HG03442 (cell line): ENCODE results near the gene PRSS53.

ENCODE experiments used
- ATAC-seq: cut with Tn5 transposase; IDR thresholded peaks from one replicate; pipeline ENCODE4 v1.9.1; 2021; ENCODE audit warnings: mild to moderate bottlenecking, moderate library complexity; ENCODE audit not compliant: unreplicated experiment

Gene PRSS53

DNA sequence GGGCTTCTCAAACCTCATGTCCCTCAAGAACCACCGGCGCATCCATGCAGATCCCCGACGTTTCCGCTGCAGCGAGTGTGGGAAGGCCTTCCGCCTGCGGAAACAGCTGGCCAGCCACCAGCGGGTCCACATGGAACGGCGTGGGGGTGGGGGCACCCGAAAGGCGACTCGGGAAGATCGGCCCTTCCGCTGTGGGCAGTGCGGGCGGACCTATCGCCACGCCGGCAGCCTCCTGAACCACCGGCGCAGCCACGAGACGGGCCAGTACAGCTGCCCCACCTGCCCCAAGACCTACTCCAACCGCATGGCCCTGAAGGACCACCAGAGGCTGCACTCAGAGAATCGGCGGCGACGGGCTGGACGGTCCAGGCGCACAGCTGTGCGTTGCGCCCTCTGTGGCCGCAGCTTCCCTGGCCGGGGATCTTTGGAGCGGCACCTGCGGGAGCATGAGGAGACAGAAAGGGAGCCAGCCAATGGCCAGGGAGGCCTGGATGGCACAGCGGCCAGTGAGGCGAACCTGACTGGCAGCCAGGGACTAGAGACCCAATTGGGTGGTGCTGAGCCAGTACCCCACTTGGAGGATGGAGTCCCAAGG, 8.6 kb downstream of the PRSS53 start:
- ATAC-seq, result no peak

DNA sequence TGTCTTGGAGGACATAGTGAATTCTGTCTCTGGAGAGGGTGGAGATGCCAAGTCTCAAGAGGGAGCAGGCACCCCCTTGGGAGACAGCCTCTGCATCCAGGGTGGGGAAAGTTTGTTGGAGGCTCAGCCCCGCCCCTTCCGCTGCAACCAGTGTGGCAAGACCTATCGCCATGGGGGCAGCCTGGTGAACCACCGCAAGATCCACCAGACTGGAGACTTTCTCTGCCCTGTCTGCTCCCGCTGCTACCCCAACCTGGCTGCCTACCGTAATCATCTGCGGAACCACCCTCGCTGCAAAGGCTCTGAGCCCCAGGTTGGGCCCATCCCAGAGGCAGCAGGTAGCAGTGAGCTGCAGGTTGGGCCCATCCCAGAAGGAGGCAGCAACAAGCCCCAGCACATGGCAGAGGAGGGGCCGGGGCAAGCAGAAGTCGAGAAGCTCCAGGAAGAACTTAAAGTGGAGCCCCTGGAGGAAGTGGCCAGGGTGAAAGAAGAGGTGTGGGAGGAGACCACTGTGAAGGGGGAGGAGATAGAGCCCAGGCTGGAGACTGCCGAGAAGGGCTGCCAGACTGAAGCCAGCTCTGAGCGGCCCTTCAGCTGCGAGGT, 9.3 kb downstream of the PRSS53 start:
- no peak for ATAC-seq

DNA sequence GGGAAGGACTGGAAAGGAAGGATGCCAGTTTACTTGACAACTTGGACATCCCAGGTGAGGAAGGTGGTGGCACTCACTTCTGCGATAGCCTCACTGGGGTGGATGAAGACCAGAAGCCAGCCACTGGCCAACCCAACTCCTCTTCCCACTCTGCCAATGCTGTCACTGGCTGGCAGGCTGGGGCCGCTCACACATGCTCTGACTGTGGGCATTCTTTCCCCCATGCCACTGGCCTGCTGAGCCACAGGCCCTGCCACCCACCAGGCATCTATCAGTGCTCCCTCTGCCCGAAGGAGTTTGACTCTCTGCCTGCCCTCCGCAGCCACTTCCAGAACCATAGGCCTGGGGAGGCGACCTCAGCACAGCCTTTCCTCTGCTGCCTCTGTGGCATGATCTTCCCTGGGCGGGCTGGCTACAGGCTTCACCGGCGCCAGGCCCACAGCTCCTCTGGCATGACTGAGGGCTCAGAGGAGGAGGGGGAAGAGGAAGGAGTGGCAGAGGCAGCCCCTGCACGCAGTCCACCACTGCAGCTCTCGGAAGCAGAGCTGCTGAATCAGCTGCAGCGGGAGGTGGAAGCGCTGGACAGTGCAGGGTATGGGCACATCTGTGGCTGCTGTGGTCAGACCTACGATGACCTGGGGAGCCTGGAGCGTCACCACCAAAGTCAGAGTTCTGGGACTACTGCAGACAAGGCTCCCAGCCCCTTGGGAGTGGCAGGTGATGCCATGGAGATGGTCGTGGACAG, 10.0 kb downstream of the PRSS53 start:
- no peak for ATAC-seq

DNA sequence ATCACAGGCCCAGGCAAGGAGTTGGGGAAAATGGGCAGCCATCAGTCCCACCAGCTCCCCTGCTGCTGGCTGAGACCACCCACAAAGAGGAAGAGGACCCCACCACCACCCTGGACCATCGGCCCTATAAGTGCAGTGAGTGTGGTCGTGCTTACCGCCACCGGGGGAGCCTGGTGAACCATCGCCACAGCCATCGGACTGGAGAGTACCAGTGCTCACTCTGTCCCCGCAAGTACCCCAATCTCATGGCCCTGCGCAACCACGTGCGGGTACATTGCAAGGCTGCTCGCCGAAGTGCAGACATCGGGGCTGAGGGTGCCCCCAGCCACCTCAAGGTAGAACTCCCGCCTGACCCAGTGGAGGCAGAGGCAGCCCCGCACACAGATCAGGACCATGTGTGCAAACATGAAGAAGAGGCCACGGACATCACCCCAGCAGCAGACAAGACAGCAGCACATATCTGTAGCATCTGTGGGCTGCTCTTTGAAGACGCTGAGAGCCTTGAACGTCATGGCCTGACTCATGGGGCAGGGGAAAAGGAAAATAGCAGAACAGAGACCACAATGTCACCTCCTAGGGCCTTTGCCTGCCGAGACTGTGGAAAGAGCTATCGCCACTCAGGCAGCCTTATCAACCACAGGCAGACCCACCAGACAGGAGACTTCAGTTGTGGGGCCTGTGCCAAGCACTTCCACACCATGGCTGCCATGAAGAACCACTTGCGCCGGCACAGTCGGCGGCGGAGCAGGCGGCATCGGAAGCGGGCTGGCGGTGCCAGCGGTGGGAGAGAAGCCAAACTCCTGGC, 10.9 kb downstream of the PRSS53 start:
- no peak for ATAC-seq

DNA sequence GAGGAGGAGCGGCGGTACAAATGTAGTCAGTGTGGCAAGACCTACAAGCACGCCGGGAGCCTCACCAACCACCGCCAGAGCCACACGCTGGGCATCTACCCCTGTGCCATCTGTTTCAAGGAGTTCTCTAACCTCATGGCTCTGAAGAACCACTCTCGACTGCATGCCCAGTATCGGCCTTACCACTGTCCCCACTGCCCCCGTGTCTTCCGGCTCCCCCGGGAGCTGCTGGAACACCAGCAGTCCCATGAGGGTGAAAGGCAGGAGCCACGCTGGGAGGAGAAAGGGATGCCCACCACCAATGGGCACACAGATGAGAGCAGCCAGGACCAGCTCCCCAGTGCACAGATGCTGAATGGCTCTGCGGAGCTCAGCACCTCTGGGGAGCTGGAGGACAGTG, 11.7 kb downstream of the PRSS53 start:
- no peak for ATAC-seq

DNA sequence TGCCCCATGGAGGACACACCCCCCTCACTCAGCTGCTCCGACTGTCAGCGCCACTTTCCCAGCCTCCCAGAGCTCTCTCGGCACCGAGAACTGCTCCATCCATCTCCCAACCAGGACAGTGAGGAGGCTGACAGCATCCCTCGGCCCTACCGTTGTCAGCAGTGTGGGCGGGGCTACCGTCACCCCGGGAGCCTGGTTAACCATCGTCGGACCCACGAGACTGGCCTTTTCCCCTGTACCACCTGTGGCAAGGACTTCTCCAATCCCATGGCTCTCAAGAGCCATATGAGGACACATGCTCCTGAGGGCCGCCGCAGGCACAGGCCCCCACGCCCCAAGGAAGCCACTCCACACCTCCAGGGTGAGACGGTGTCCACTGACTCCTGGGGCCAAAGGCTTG, 12.4 kb downstream of the PRSS53 start:
- ATAC-seq, result no peak

DNA sequence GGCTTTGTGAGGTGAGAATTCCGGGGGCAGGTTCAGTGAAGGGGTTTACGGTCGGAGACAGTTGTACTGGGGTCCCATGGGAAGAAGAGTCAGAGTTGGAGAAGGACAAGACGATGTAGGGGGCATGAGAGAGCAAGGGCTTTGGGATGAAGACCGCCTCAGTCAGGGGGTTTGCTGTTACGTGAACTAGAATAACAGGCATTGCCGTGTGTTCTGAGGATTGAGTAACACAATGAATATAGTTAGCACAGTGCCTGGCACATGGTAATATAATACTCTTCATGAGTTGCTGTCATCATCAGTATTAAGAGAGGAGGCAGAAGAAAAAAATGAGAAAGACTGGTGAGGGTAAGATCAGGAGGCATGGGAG, 13.9 kb downstream of the PRSS53 start:
- ATAC-seq, result no peak

DNA sequence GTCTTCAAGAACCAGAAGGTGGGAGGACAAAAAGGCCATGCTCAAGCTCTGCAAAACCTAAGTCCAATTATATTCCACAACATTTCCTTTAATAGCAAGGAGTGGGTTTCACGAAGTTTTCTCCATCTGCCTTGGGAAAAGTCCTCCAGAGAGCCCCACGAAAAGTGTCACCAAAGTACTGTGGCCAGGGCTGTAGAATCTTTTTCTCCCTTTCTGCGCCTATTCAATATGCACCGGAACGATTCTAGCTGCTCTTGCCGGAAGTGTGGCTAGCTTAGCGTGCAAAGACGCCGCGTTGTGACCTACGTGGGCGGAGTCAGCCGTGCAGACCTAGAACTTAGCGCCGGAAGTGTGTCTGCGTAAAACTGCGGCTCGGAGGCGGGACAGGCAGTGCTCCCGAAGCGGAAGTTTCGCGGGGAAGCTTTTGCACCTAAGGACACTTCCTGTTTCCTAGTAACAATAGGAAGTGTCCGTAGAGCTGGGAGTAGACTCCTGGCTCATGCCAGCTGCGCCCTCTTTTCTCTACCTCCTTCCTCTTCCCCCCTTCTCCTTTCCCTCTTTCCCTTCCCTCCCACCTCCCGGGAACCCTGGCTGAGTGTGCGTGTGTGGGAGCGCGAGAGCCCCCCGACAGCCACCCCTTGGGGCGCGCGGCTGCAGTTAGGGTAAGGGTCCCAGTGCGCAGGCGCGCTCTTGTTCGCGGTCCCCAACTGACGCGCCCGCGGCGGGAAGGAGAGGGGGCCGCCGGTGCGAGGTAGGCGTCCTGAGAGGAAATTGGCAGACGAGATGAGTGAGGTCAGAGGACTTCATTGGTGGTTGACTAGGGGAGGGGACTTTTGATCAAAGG, 14.6 kb downstream of the PRSS53 start, which contains the start of the genes ZNF646 and ZNF668:
Gene ZNF646, plus strand, starts transcription at position 453 of the 844 bp plus-strand sequence. CDS start 1,903 bp downstream, outside the sequence.
Gene ZNF668, minus strand, starts transcription at position 271 of the 844 bp plus-strand sequence. CDS start 9,781 bp downstream, outside the sequence.
- ATAC-seq, result peak; percentile 66

DNA sequence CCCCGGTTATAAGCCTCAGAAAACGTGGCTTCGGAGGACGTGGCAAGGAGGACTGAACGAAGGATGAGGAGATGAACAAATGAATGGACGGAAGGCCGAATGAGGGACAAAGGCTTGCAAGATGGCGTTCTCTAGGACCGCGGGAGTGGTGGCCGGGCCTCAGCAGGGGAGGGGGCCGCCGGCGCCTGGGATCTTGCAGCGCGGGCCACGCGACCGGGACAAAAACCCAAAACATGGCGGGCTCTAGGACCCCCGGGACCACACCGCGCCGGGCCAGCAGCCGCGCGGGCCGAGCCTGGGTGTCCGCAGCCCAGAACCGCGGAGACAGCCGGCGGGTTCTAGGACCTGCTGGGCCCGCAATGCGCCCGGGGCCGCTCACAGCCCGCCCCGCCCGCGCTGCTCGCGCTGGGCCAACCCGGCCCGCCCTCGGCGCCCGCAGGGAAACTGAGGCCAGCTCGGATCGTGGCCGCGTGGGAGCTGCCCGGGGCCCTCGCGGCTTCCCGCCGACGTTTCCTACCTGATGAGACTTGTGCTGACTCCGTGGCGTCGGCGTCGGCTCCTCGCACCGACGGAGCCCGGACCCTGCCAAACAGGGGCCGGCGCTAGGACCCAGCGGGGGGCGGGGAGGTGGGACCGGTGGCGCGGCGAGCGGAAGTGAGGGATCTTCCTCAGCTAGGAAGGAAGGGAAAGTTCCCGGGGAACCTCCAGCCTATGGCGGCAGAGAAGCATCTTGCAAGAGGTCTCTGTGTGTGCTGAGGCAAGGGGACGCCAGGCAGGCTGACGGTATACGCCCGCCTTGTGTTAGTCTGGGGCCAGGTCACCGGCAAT, 15.4 kb downstream of the PRSS53 start:
- peak; percentile 49 for ATAC-seq

DNA sequence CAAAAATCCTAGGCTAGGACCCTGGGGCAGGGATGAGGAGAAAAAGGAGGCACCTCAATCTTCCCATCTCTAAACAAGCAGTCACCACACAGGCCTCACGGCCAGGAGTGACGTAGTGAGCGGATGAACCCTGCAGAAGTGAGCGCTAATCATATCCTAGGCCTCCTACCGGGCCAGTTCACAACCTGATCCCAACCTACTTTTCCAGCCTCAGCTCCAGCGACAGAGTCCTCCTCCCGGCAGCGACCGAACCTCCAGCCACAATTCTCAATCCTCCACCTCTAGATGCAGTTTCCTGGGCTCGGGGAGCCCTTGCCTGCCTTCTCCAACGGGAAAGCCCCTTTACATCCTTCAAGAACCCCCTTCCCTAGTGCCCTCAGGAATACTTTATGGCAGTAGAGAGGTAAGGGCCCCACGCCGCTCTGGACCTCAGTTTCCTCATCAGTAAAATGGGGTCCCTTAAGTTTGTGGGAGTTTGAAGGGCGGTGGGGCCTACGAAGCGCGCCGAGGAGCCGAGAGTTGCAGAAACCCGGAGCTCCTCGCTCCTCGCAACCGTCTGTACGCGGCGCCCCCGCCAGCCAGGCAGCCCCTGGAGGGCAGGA, 16.1 kb downstream of the PRSS53 start:
- ATAC-seq, result peak; percentile 2

DNA sequence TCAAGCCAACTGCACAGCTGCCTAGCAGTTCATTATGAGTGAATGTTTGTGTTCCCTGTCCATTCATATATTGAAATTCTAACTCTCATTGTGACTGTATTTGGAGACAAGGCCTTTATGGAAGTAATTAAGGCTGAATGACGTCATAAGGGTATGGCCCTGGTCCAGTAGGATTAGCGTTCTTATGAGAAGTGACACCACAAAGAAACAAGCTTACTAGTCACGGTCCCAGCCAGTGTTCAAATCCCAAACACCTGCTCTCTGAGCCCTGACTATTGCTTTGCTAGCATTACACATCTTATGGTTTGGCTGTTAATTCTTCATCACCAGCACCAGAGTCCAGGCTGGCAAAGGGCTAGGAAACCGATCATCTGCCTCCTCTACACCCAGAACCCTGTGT, 16.9 kb downstream of the PRSS53 start:
- ATAC-seq, result no peak

DNA sequence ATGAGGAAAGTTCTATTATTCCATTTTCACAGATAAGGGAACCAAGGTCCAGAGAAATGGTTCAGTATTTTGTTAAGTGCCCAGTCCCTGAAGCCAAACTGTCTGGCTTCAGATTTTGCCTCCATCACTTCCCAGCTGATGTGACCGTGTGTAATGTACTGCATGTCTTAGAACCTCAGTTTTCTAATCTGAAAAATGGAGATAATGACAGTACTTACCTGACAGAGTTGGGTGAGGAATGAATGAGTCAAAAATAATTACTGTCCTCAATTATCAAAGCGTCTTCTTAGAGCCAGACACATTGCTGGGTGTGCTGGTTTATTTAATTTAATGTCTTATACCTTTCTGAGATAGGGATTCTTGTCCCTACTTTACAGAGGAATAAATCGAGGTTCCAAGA, 21.4 kb downstream of the PRSS53 start:
- no peak for ATAC-seq

DNA sequence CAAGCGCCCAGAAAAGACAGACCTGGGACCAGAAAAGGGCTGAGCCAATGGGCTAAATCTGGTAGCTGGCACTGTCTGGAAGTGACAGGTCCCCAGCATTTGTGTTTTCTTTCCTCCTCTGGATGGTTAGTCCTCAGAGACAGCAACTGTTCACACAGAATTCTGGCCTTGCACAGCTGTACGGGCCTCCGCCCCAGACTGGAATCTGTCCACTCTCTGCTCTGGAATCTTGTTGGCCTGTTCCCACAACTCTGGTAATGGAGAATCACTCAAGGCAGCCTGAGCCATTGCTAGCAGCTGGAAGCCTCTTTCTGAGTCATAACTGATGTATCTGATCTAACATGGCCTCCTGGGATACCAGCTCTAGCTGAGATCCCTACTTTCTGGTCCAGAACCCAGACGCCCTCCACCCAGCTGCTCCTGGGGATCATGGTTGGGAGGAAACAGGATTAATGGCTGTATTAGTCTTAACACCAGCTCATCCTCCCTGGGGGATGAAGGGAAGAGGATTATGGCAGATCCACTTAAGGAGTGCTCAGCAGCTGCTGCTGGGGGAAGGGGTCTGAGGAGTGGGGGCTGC, 23.8 kb downstream of the PRSS53 start:
- no peak for ATAC-seq

DNA sequence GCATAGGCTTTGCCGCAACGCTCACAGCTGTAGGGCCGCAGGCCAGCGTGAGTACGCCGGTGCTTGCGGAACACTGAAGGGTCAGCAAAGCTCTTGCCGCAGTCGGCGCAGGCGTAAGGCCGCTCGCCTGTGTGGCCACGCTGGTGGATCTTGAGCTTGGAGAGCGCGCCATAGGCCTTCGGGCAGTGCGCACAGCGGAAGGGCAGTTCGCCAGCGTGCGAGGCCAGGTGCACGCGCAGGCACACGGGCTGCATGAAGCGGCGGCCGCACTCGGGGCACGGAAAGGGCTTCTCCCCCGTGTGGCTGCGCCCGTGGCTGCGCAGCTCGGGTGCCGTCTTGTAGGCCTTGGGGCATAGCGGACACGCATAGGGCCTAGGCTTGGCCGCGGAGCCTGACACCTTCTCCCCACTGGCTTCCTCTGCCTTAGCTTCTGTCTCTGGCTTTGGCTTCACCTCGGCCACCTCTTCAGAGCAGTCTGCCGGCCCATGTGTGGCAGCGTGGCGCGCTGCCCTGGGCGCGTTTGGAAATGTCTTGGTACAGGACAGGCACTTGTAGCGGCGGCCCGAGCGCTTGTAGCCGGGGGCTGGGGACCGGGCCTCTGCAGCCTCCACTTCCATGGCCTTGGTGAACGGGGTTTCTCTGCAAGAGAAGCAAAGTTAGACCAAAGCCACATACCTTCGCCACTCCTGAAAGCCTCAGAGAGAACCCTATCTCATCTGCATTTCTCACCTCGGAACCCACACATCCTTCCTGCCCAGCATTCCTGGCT, 24.7 kb downstream of the PRSS53 start:
- no peak for ATAC-seq

DNA sequence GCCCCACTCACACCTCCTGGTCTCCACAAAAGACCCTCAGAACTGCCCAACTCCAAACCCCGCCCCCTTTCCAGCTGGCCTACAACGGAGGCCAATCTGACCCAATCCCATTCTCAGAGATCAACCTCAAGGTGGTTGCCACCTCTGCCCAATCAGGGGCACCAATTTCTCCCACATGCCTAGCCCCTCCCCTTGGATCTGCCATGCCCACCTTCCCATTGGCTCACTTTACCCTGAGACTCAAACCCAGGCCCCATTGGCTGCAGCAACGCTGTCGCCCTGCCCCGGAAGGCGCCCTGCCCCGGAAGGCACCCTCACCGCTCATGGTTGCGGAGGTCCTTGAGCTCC, 25.3 kb downstream of the PRSS53 start:
- no peak for ATAC-seq

DNA sequence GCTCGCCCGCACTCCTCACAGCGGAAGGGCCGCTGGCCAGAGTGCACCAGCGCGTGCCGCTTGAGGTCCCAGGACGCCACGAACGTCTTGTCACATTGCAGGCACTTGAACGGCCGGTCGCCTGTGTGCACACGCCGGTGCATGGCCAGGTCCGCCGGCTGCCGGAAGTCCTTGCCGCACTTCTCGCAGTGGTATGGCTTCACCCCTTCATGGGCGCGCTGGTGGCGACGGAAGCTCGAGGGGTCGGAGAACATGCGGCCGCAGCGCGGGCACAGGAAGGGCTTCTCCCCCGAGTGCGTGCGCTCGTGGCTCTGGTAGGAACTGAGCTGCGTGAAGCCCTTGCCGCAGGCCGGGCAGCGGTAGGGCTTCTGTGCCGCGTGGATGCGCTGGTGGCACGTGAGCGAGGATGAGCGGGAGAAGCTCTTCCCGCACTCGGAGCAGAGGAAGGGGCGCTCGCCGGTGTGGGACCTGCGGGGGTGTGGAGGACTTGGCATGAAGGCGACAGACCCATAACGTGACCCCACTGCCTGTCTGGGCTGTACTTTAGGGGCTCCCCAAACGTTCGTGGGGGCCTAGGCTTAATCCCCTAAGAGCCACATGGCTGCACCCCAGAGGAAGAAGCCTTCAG, 26.8 kb downstream of the PRSS53 start:
- ATAC-seq, result no peak

DNA sequence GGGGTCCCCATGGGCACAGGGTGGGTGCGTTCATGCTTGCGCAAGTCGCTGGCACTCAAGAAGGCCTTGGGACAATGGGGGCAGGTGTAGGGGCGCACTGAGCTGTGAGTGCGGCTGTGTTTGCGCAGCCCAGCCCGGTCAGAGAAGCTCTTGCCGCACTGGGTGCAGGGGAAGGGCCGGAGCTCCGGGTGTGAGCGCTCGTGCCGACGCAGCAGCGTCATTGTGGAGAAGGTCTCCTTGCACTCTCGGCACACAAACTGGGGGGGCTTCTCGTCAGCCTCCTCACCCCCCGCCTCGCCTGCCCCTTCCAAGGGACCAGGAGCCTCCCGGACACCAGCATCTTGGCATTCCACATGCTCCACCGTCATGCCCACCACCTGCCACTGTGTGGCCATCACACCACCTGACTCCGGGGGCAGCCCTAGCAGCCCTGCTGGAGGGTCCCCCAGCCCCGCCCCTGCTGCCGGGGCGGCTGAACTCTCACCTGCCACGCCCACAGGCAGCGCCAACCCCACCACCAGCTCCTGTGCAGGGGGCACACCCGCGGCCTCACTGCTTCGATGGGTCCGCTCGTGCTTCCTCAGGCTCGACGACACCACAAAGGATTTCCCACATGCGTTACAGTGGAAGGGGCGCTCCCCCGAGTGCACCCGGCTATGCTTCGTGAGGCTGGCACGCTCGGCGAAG, 27.5 kb downstream of the PRSS53 start:
- ATAC-seq, result no peak
